Rectal smooth muscle tissue (tissue), 1 donor: ENCODE data around the gene TAC4.

Experiments used
- H3K27ac ChIP-seq: one replicate; pipeline ENCODE4 v1.7.0; 2013; ENCODE audit warnings: low read depth, low read length, inconsistent platforms
- H3K27me3 ChIP-seq: one replicate; pipeline ENCODE4 v1.7.0; 2013; ENCODE audit warnings: low read length; ENCODE audit not compliant: control insufficient read depth, insufficient read depth
- H3K36me3 ChIP-seq: one replicate; pipeline ENCODE4 v1.7.0; 2013; ENCODE audit warnings: low read length; ENCODE audit not compliant: control insufficient read depth, insufficient read depth
- H3K4me1 ChIP-seq: one replicate; pipeline ENCODE4 v1.7.0; 2013; ENCODE audit warnings: low read length; ENCODE audit not compliant: control insufficient read depth, insufficient read depth
- H3K4me3 ChIP-seq: one replicate; pipeline ENCODE4 v1.7.0; 2013; ENCODE audit warnings: low read length
- H3K9ac ChIP-seq: one replicate; pipeline ENCODE4 v1.7.0; 2013; ENCODE audit warnings: low read length

The TAC4 gene, protein sequence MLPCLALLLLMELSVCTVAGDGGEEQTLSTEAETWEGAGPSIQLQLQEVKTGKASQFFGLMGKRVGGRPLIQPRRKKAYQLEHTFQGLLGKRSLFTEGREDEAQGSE

DNA sequence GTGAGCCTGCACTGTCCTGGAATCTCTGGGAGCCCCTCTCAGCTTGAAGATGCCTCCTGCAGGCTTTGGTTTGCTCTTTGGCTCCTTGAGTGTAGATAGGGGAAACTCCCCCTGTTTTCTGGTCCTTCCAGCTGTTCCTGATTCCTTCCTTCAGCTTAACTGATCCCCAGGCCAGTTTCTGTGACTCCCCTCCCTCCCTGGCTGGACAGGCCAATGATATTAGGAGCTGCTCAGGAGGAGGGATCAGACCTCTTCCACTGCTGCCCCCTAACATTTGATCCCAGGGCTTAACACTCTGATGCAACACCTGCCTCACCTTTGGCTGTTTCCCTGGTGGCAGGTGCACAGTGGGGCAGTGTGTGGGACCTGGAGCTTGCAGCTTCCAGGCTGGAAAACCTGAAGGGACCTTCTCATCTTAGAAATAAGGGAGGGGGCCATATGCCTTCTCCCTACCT lies at the start of gene TAC4:
TAC4 (minus strand) TSS at position 51 of the 455 bp plus-strand sequence. CDS start 52 bp downstream, outside the sequence.
- no peak within 1 kb of the TSS for H3K27ac ChIP-seq
- H3K4me3 ChIP-seq, result no peak within 1 kb of the TSS
- peaks cover 3% of the 10 kb centered on the region for H3K36me3 ChIP-seq
- peaks cover 13% of the 10 kb centered on the region for H3K4me1 ChIP-seq
- H3K9ac ChIP-seq, result no peak within 1 kb of the TSS
- peaks cover 3% of the 10 kb centered on the region for H3K27me3 ChIP-seq

DNA sequence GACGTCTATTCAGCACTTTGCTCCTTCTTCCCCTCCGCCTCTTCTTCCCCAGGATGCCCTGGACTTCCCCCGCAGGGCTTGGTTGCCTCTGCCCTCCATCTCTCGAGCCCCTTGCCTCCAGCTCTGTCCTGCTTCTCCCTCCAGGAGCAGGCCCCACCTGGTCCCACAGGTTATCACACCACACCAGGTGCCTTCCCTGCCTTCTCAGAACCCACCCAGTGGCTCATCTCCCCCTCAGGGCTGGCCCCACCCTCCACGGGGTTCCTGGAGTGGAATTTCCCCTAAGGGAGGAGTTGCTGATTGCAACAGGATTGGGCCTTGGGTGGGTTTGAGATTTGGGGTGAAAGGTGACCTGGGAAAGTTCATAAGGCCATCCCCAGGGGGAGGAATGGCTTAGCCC lies 49.0 kb upstream of the TAC4 start:
- Histone ChIP-seq H3K4me3 (no peak overlapping the region), H3K27me3 (peaks cover 14% of the 10 kb centered on the region), H3K9ac (no peak overlapping the region), H3K36me3 (no peaks in the 10 kb centered on the region), H3K4me1 (no peaks in the 10 kb centered on the region), H3K27ac (no peak overlapping the region)

DNA sequence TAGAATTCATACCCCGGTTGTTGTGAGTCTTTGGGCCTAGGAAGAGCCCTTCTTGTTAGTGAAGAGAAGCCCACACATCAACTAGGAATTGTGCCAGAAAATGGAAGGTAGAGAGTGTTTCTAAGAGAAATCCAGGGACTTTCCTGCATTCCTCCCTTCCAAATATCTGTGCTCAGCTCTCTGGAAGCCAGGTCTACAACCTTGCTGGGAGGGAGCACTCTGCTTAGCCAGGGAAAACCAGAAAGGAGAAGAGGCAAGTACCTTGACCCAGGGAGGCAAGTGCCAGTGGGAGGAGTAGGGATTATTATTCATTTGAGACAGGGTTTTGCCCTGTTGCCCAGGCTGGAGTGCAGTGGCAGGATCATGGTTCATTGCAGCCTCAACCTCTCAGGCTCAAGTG lies 48.4 kb upstream of the TAC4 start:
- no peak overlapping the region for H3K9ac ChIP-seq
- H3K27me3 ChIP-seq, result peaks cover 7% of the 10 kb centered on the region
- H3K4me3 ChIP-seq, result no peak overlapping the region
- H3K36me3 ChIP-seq, result no peaks in the 10 kb centered on the region
- H3K4me1 ChIP-seq, result no peaks in the 10 kb centered on the region
- H3K27ac ChIP-seq, result no peak overlapping the region

DNA sequence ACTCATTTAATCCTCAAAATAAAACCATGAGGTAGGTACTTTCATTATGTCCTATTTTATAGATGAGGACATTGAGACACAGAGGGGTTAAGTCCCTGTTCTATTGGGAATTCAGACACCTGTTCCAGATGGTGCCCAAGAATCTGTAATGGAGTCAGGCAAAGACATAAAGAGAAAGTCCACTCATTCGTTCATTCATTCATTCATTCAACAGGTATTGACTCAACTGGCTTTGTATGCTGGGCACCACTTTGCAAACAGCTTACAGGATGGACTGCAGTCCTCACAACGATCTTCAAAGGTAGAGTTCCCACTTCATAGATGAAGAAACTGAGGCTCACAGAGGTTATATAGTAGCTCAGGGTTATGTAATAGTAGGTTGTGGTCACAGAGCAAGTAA lies 47.9 kb upstream of the TAC4 start:
- peaks cover 8% of the 10 kb centered on the region for H3K27me3 ChIP-seq
- H3K4me3 ChIP-seq, result no peak overlapping the region
- H3K9ac ChIP-seq, result no peak overlapping the region
- no peaks in the 10 kb centered on the region for H3K36me3 ChIP-seq
- H3K27ac ChIP-seq, result no peak overlapping the region
- no peaks in the 10 kb centered on the region for H3K4me1 ChIP-seq

DNA sequence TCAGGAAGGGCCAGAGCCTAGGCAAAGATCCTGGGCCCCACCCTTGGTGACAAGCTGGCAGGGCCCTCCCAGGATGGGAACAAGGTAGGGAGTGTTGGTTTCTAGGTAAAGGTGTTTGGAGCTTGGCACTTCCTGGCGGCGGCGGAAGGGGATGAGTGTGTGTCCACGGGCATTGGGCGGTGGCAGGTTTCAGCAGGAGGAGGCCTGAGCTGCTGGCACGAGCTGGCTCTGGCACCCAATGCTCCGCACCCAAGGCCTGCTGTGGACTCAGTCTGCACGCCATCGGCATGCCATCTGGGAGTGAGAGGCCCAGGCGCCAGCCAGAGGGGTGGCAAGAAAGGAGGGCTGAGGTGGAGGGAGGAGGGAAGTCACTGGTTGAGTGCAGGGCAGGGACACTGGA lies 46.9 kb upstream of the TAC4 start:
- Histone ChIP-seq H3K27ac (no peak overlapping the region), H3K27me3 (peaks cover 8% of the 10 kb centered on the region), H3K4me3 (no peak overlapping the region), H3K9ac (no peak overlapping the region), H3K4me1 (no peaks in the 10 kb centered on the region), H3K36me3 (no peaks in the 10 kb centered on the region)

DNA sequence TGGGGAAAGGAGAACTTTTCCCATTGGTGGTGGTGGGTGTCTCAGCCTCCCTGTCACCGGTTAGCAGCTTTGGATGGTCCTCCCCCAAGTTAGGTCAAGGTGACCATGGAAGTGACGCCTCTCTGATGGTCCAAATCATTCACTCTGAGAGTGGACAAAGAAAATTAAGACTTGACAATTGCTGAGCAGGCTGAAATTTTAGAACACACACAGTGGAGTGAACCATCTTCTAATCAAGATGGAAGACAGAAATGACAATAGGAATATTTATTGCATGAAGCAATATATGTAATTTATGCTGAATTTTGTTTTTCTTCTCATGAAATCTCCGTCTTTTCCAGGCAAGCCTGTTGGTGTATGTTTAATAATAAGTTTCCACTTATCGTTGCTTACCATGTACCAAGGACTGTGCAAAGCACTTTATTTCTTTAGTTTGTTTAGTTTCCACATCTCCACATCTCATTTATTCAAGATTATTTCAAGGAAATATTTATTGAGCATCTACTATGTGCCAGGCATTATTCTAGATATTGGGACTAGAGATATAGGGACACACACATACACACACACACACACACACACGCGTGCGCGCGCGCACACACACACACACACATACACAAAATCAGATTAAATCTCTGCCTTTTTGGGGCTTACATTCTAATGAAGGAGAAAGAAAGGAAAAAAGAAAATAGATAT lies 44.0 kb upstream of the TAC4 start:
- Histone ChIP-seq H3K36me3 (no peaks in the 10 kb centered on the region), H3K27me3 (peaks cover 14% of the 10 kb centered on the region), H3K4me3 (no peak overlapping the region), H3K9ac (no peak overlapping the region), H3K27ac (no peak overlapping the region), H3K4me1 (no peaks in the 10 kb centered on the region)

DNA sequence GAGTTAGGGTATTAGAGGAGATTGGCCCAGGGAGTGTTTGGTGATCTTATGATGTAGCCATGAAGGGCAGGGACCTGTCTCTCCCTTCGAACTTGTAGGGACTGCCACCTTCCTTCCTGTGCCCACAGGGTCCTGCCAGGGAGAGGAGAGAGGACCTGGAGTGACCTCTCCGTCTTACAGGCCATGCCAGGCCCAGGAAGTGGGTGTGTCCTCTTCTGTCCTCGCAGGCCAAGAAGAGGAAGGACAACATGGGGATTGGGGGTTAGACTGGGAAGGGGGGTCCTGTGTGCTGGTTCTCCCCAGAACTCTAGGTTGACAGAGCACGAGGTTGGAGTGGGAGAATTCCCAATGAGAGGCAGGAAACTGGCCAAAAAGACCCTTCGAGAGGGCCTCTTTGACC lies 43.4 kb upstream of the TAC4 start:
- H3K4me3 ChIP-seq, result no peak overlapping the region
- H3K36me3 ChIP-seq, result no peaks in the 10 kb centered on the region
- no peak overlapping the region for H3K27ac ChIP-seq
- H3K27me3 ChIP-seq, result peaks cover 14% of the 10 kb centered on the region
- no peak overlapping the region for H3K9ac ChIP-seq
- no peaks in the 10 kb centered on the region for H3K4me1 ChIP-seq

DNA sequence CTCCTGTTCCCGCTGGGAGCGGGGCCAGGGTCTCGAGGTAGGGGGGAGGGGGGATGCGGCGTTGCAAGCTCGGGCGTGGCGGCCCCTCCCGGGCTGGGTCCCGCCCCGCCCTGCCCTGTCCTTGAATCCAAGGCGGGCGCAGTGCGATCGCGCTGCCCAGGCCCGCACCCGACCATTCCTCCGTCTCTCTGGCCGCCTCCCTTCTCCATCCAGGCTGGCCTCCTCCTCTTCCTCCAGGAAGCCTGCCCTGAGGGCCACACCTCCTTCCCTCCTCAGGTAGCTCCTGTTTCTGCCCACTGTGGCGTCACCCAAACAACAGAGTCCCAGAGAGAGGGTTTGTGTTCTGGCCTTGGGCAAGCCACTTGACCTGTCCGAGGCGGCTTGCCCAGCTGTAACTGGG lies 43.0 kb upstream of the TAC4 start:
- Histone ChIP-seq H3K9ac (no peak overlapping the region), H3K27me3 (peaks cover 14% of the 10 kb centered on the region), H3K27ac (no peak overlapping the region), H3K4me3 (no peak overlapping the region), H3K4me1 (no peaks in the 10 kb centered on the region), H3K36me3 (no peaks in the 10 kb centered on the region)

DNA sequence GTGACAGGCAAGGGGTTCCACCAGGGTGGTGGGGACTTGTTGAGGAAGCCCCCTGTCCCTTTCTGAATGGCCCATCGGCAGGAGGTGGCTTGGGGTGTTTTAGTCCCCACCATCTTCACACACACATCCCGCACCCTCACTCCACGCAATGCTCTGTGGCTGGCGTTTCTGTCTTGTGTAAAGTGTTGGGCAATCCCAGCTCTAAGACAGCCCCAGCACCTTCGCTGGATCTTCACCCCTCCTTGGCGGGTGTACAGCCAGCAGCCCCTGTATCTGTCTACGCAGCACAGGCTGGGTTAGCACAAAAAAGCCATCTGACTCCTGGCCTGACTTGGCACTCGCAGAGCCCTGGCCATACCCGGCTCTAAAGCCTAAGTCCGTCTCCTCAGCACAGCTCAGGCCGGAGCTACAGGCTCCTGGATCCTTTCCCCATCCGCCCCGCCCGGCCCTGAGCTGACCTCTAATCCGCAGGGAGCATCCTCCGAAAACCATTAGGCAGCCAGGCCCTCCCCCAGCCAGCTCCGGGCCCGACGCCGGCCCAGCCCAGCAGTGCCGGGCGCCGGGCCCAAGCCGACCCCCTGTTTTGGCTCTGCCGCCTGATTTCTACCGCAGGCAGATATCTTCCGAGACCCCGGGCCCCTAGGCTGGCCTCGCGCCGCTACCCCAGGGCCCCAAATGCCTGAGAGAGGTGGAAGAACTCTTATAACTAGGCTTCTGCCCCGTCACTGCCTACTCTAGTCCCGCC lies 42.4 kb upstream of the TAC4 start:
- H3K9ac ChIP-seq, result no peak overlapping the region
- no peaks in the 10 kb centered on the region for H3K36me3 ChIP-seq
- no peak overlapping the region for H3K4me3 ChIP-seq
- no peak overlapping the region for H3K27ac ChIP-seq
- no peaks in the 10 kb centered on the region for H3K4me1 ChIP-seq
- peaks cover 14% of the 10 kb centered on the region for H3K27me3 ChIP-seq

DNA sequence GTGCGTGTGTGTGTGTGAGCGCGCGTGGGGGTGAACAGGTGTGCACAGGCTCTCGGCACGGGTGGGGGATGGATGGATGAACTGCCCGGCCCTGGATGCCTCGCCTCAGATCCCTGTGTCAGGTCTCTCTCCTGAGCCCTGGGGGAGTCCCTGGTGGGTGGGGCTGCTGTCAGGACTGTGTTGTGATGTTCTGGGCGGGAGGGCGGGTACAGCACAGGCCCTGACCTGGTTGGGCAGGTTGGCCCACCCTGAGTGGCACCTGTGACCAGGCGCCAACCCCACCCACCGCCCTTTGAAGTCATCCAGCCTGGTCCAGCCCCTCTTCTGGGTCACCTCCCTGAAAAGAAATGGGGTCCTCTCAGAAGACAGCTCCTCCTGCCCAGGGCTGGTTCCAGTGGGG lies 41.6 kb upstream of the TAC4 start:
- Histone ChIP-seq H3K36me3 (no peaks in the 10 kb centered on the region), H3K9ac (no peak overlapping the region), H3K27me3 (peaks cover 14% of the 10 kb centered on the region), H3K4me3 (no peak overlapping the region), H3K27ac (no peak overlapping the region), H3K4me1 (no peaks in the 10 kb centered on the region)

DNA sequence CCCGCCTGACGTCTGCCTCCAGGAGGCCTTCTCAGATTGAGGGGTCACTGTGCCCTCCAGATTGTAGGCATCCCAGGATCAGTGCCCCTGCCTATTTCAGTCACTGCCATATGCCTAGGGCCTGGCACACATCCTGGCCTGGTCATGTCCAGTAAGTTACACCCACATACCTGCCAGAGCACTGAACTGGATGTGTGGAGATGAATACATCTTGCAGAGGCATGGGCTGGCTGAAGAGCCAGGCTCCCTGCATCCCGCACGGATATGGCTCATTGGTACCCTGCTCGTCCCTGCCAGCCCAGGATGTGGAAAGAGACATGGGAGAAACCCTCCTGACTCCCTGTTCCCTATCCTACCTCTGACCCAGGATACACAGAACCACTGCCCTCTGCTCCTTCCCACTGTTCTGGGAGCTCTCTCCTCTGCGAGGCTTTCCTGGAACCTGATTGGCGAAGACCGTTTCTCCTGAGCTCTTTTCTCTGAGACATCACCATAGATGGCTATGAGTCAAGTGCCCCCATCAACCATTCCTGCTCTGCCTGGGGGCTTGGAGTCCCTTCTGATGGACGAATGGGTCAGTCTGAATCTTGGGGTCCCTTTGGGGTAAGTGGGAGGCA lies 40.0 kb upstream of the TAC4 start:
- no peaks in the 10 kb centered on the region for H3K4me1 ChIP-seq
- H3K27ac ChIP-seq, result no peak overlapping the region
- H3K4me3 ChIP-seq, result no peak overlapping the region
- peaks cover 17% of the 10 kb centered on the region for H3K27me3 ChIP-seq
- H3K36me3 ChIP-seq, result no peaks in the 10 kb centered on the region
- no peak overlapping the region for H3K9ac ChIP-seq

DNA sequence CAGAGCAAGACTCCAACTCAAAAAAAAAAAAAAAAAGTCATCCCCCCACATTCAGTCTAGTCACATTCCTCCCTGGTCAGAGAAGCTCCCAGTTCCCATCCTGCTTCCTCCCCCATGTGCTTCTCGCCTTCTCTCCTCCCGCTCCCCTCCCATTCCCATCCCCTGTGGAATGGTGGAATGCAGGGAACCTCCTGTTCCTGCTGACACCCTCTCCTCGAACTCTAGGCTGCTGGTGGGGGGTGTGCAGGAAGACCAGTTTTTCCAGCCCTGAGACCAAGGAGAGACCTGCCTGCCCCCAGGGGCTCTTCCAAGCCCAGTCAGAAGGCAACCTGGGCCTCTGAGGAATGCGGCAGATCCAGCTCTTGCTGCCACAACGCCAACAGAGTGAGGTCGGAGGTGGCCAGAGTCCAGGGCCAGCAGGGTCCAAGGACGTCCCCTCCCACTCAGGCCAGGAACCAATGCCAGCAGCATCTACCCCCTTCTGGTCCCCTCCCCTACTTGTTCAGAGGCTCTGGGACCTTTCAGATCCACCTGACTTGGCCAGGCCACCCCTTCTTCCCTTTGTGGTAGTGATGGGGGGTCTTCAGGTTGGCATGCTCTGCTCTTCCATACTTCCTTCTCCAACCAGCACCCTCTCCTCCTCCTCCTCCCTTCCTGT lies 39.3 kb upstream of the TAC4 start:
- Histone ChIP-seq H3K9ac (no peak overlapping the region), H3K4me1 (no peaks in the 10 kb centered on the region), H3K36me3 (no peaks in the 10 kb centered on the region), H3K27ac (no peak overlapping the region), H3K4me3 (no peak overlapping the region), H3K27me3 (peaks cover 17% of the 10 kb centered on the region)
